CD4-positive, alpha-beta T cell treated with Interleukin-15 for 1 hour (primary cell): ENCODE data around the gene SYNRG.

Experiments
- DNase-seq: peaks from one replicate; pipeline ENCODE4 v3.0.0-alpha.2; 2020

SYNRG gene

DNA sequence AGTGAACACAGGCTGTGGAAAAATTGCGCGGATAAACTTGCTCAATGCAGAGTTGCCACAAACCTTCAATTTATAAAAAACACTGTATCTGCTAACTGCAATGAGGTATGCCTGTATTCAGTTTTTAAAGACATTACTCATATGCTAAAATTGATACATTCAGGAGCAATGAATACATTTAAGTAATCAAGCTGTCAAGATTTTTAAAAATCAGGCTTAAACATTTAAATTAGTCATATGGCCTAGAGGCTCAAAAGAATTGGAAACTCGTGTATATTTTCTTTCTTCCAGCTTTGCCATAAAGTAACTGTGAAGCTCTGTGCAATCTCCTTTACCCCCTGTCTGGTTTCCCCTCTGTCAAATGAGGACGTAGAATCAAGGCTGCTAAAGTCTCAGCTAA is 4.1 kb downstream of the SYNRG start:
- no peak for DNase-seq

DNA sequence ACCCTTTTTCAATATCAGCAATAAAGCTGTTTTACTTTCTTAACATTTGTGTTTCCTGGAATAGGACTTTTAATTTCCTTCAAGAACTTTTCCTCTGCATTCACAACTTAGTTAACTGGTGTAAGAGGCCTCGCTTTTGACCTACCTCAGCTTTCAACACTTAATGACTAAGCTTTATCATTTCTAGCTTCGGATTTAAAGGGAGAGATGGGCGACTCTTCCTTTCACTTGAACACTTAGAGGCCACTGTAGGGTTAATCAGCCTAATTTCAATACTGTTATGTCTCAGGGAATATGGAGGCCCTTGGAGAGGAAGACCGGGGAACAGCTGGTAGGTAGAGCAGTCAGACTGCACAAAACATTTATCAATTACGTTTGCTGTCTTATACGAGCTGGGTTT is 4.7 kb downstream of the SYNRG start:
- DNase-seq: no peak

DNA sequence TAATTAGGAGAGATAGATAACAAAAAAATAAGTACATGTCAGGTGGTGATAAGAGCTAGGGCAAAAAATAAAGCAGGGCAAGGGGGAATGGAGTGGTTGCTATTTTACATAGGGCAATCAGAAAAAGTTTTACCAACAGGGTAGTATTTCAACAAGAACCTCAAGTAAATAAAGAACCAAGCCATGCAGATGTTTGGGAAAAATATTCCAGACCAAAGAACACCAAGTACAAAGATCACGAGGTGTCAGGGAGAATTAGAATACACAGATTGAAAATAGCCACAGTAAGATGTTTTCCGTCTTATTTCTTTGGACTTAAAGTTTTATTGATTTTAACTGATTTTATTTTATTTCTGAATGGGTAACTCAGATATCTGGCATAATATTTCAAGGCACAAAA is 11.1 kb downstream of the SYNRG start:
- no peak for DNase-seq

DNA sequence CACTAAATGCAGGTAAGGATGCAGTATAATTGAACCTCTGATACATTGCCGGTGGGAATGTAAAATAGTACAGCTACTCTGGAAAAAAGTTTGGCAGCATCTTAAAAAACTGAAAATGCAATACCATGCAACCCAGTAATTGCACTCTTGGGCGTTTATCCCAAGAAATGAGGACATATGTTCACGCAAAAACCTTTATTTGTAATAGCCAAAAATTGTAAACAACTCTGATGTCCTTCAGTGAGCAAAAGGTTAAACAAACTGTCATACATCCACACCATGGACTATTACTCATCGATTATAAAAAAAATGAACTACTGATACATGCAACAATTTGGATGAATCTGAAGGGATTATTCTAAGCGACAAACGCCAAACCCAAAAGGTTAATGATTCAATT is 16.9 kb downstream of the SYNRG start:
- DNase-seq: no peak

DNA sequence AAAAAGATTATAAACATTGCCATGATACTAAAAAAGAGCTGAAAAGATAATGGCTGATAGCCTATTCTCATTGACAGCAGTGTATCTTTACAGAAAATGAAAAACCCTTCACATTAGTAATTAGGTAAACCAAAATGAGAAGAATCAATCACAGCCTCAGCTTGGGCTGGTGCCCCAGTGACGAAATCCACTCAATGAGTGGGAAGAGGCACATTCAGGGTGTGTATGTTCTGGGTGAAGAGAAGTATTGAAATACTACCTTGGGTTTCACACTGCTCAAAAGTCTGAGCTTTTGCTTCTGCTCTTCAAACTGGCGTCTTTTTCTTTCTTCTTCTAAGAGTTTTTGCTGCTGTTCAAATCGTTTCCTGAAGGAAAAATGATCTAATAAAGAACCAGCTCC is 24.2 kb downstream of the SYNRG start:
- DNase-seq: no peak

DNA sequence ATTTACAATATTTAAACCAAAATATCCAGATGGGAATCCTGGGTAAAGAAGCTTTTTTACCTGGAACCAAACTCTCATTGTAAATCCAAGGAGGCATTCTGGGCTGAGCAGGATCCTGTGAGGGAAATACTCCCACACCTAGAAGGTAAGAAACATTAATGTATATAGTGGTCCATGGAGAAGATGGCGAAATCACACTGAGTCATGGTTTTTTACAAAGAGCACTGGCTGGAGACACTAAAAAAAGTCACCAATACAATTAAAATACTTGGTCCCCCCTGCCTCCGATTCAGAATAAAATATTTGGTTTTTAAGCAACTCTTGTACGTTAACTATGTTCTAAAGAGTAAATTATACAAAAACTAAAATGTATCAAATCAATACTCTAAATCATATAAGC is 32.9 kb downstream of the SYNRG start:
- DNase-seq: no peak

DNA sequence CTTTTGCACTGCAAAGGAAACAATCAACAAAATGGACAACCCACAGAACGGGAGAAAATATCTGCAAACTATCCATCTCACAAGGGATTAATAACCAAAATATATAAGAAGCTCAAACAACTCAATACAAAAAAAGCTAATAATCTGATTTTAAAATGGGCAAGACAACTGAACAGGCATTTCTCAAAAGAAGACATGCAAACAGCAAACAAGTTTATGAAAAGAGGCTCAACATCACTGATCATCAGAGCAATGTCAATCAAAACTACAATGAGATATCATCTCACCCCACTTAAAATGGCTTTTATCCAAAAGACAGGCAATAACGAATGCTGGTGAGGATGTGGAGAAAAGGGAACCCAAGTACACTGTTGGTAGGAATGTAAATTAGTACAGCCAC is 34.8 kb downstream of the SYNRG start:
- DNase-seq: no peak

DNA sequence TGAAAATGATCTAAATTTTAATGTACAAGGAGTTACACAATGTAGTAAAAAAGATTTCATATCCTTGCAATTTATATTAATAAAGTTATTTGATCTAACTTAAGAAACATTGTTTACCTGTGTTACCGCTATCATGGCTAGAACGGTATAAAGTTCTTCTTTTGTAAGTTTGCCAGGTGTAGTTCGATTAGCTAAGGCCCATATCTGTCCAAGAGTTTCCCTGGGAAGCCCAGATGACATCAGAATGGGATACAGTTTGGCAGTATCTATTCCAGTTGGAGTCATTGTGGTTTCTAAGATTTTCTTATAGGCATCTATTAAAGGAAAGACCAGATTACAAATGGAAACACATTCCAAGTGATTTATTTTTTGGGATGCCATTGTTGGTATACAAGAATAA is 37.5 kb downstream of the SYNRG start:
- DNase-seq: no peak

DNA sequence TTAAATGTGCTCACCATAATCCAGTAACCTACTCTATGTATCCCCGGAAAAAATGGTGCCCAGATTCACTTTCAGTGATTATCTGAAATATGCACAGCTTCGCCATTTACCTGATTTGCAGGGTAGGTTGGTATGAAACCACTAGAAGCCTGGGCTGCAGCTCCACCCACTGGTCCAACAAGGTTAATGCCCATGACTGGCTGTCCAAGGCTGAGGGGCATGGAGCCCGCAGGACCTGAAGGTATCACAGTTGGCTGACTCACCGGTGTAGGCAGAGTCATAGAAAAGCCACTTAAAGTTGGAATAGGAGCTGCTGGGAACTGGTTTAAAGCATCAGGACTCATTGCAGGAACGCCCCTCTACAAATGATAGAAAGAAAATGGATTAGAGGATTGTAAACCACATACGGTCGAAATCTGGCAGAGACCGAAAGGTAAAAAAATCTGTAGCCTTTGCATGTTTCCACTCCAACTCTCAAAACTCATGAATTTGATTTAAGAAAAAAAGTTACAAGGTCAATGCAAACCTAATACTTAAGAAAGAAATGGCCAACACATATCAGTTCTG is 38.6 kb downstream of the SYNRG start:
- DNase-seq: no peak

DNA sequence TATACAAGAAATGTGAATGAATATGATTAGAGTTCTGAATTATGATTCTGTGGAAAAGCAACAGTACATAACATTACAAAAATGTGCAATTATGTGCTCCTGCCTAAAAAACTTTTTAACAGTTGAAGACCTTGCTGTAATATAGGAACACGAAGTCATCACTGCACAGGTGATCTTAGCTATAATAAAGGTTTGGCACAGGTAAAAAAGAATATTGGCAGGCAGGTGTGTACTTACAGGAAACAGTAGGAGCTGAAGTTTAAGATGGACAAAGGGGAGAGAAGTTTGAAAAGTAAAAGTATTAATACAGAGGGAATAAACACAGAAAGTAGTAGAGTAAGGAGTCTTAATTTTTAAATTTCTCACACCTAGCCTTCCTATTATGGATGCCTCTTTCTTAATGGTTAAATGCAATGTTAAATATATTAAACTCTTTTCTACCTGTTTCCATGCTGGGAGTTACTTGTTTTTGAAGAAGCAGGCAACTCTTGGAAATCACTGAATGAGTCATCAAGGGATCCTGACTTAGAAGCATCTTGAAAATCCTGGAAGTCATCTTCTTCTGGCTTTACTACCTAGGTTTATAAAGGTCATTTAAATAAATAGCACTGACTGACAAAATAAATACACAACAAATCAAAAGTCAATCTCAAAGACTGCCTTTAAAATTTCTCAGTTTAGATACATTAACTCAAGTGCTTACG is 40.7 kb downstream of the SYNRG start:
- DNase-seq: no peak

DNA sequence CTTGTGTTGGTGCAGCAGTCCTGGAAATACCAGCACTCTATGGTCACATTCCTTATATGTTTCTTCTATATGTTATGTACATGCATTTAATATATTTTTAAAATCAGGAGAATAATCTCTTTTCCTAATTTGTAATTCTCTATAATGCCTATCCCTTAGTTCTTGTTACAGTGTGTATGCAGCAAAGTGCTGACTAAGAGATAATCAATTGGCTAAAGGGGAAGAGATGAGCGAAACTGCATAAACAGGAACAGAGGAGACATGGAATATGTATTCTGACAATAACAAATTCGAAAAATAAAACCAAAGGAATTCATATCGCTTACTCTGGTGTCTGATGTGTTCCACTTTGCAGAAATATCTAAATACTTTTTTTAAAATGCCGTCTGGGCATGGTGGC is 41.7 kb downstream of the SYNRG start:
- DNase-seq: no peak

DNA sequence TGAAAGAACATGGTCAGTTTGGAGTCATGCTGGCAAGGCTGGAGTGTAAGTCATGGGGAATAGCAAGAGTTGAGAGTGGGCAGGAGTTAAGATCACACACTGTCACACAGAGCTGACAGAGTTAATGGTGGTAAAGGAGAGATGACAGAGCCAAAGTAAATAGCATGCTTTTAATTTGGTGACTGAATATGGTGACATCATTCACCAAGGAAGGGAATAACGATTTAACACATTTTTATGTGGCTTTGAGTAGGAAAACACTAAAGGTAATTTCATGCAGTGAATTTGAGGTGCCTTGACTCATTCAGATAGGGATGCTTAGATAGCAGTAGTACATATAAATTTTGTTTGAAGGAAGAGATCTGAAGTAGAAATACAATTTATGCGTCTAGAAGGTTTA is 42.1 kb downstream of the SYNRG start:
- DNase-seq: no peak

DNA sequence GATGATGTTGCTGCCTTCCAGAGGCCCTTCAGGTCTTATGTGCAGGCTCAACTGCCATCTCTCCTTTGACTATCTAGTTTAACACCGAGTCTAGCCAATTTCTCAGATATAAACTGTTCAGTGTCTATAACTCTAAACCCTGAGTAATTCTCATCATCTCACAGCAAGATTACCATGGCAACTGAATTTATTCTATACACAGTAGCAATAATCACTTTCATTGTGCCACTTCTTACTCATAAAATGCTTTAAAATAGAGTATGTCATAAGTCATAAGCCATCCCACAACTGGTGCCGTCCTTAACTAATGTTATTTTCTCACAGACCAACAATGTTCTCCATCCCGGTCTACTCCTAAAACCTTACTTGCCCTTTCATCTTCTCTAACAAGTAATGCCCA is 45.0 kb downstream of the SYNRG start:
- DNase-seq: no peak

DNA sequence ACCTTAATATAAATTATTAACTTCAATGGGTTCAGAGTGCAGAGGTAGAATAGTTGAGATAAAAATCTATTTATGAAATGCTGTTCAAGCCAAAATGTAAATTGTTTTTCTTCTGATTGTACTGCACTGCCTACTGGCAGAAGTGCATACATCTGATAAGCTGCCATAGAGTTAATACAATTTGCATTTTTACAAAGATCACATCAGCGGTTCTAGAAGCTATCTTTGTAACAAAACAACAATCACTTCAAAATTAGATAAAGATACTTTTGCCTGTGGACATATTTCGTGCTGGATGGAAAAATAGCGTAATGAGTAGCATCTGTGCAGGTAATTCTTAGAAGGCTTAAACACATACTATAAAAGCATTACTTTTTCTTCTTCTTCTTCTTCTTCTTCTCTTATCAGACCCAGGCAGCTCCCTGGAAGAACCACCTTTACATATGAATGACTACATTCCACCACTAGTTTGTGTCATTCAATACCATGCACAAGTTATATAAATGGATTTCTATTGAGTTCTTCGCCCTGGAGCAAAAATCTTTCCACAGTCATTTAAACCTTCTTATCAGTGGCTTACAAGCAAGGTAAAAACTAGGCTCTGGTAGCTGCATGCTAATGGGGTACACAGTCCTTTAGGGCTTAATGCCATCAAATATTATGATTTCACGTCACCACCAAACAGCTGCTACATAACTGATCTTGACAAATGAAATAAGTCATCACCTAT is 47.0 kb downstream of the SYNRG start:
- DNase-seq: no peak

DNA sequence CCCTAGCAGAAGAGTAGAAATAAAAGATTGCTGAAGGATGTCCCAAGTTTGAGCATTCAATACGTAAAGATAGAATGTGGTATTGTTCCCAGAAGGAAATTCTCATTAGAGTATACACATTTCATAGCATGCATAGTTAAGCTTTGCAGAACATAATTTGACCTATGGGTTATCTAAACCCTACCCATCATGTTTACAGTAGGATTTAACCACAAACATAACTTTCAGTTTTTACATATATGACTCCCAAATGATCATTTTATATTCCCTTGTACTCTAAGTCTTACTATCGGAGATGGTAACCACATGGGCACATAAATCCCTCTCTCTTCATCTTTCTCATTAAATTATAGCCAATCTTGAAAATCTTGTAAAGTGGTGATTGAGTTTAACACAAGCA is 50.9 kb downstream of the SYNRG start:
- no peak for DNase-seq

DNA sequence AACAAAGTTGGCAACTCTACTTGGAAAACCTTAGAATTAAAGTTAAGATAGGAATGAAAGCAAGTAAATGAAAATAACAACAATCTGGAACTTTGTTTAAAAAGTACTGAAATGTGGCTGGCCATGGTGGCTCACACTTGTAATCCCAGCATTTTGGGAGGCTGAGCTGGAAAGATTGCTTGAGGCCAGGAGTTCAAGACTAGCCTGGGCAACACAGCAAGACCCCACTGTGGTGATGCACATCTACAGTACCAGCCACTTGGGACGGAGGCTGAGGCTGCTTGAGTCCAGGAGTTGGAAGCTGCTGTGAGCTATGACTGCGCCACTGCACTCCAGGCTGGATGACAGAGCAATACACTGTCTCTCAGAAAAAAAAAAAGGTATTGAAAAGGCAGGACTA is 51.7 kb downstream of the SYNRG start:
- no peak for DNase-seq

DNA sequence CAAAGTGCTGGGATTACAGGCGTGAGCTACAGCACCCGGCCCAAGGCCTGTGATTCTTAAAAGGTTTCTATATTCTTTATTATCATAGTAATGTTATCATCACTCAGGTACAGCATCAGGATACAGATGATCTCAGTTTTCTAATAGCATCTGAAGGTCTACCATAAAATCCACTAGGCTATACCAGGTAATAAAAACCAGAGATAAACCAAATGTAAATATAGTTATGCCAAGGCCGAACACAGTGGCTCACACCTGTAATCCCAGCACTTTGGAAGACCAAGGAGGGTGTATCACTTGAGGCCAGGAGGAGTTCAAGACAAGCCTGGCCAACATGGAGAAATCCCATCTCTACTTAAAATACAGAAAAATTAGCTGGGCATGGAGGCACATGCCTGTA is 53.8 kb downstream of the SYNRG start:
- no peak for DNase-seq

DNA sequence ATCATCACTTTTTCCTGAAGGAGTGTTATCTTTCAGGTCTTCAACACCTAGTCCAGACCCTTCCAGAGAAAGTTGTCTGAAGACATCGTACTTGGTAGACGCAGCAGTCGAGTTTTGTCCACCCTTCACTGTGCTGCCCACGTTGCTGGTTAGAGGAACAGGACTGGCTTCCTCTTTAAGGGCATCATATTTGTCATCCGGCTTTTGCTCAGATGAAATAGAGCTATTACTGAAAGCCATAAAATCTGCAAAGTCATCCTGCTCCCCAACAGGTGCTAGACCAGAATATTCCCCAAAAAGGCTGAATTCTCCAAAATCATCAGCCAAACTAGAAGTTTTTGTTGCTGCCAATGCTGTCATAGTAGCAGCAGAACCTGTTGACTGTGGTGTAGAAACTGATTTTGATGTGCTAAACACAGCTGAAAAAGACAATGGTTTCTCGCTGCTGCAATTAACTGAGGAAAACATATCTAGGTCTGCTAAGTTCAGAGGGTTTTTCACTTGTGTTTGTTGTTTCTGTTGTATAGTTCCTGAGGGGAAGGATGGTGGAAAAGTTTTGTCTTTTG is 55.7 kb downstream of the SYNRG start:
- no peak for DNase-seq

DNA sequence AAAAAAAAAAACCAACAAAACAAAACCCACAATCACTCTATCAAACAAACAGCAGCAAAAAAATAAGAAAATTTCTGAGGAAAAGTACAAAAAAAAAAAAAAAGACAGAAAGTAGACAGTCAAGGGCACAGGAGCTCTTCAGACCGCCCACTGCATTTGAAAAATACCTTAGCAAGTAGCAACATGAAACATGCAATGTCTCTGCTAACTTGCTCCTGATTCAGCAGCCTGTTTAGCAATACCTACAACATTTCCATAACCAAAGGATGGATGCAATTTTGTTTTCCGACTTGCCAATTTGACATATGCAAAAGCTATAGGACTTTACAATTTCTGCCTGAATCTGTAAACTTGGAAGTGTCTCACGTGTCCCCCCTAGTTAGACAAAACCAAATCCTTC is 57.4 kb downstream of the SYNRG start:
- DNase-seq: no peak

DNA sequence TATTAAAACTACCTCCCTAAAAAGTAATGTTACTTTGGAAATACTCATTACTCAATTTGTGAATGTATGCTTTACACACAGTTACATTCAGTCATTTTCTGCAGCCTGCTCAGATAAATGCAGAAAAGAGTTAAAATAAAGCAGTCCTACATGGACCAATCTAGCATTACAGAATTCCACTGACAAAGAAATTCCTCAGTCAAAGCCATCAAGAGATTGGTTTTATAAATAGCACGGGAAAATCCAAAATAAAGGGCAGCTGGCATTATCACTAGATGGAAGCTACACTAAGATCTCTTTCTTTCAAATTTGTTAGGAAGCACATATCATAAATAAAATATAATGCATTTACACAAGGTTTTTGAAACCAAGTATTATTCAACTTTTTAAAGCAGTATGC is 61.2 kb downstream of the SYNRG start:
- DNase-seq: no peak

DNA sequence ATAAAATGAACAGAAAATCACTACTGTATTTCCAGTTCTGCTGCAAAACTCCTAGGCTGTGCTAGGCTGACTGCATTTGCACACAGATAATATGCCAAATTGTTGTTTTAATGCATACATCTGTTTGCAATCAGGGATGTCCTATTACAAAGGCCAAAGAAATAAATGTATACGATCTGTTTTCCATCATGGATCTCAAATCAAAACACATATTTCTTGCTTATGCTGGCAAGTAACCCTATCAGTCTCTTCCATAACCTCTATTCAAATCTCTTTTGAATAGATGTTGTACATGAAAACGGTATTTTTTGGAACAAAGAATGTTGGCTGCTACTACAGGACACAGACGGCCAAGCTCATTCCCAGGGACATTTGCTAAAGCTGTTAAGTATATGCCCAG is 62.9 kb downstream of the SYNRG start:
- no peak for DNase-seq

DNA sequence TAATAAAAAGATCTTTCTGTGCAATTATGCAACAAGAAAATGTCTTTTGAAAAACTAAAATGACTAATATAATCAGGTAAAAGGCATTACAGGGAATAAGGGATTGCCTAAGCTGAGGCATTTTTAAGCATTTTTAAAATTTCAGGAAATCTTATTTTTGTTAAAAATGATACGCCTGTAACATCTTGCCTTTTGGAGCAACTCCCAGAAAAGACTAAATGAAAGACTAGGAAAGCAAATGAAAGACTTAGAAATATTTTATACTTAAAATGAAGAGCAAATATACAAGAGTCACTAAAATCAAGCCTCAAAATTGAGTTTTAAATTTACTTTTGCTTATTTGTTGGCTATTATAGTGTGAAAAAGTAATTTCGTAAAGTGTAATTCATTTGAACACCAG is 63.7 kb downstream of the SYNRG start:
- DNase-seq: no peak

DNA sequence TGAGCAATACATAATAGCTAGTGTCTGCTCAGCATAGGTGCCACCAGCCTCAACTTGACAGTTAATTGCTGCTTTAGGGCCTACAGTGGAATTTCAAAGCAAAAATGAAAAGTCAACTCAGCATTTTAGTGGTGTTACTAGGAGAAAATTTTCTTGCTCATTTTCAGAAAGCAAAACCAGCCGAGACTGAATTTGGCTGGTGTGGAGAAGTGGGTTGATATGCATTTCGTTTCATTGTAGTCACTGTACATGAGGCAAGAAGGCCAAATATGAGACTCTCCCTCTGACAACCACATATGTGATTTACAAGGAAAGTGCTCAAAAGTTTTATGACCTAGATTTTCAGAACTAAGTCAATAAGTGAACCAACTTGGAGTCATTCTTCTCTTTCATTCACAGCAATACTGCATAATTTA is 65.6 kb downstream of the SYNRG start:
- DNase-seq: no peak
